ENCODE results near the gene KRT13. TPM values are rescaled to one million over a fixed set of nuclear protein-coding genes. Genes with fewer than 3 reads are reported as not detected.
A peak's percentile ranks its signal among the peaks of the same experiment; 100 is the strongest.

The KRT13 gene
- total and polyA plus RNA-seq, 11 donors: 0.31 to 4.1 TPM; not detected in 9

DNA sequence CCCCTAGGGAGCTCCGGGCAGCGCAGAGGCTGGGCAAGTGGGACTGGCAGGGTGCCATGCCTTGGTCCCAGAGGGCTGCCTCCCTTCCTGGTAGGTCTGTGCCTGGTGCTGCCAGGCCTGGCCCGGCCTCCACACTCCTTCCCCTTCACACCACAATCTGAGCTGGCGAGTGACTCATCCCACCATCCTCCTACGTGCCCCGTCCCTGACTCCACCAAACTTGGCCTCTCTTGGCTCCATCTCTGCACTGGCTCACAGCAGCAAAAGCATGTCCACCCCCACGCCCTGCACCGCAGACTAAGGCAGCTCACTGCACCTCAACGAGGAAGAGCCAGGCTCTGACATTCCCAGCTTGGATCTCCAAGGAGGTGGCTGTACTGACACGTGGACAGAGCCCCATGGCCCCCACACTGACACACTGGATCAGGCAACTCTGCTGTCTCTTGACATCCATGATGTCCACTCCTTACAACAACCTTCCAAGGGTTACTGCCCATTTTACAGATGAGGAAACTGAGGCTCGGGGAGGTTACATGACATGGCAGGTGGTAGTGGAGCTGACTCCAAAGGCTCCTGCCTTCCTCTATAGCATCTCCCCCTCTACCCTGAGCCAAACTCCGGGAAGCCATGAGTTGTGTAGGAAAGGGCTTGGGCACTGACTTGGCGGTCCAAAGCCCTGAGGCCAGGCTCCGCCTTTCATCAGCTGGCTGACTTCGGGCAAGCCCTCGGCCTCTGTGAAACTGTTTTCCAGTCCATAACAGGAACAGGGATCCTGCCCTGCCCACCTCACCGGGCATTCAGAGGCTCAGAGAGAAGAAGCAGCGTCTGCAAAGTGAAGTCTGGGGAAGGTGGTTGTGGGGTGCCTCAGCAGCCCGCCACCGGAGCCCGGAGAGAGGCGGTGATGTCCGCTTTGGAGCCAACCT is 42.8 kb upstream of the KRT13 start:
- DNase-seq (peak in 4 of 5 donors; percentile 19 to 64 (median 34)), ATAC-seq (peak in 3 of 4 donors; percentile 30 to 74 (median 62))
- Histone ChIP-seq H3K27ac (no peak overlapping the region), H3K36me3 (no peaks in the 10 kb centered on the region), H3K4me1 (peaks cover 0 to 20% (median 10%) of the 10 kb centered on the region in 12 donors), H3K27me3 (peaks cover 0 to 14% (median 0%) of the 10 kb centered on the region in 9 donors), H3K9me3 (peaks cover 0 to 10% (median 1%) of the 10 kb centered on the region in 12 donors), H3K4me3 (peak overlapping the region in 9 of 12 donors; percentile 18 to 42 (median 33))
- intact Hi-C loops (cut with DNase I): loop anchor here (2.0 to 10.0 kb wide), 12 partner anchors 101 to 745 kb away; no protein-coding TSS in a partner anchor
- 28 to 44% (median 37%) methylated on average over 17 to 23 of the region's 23 CpGs for WGBS, 4 donors
- no peak for TF ChIP-seq CTCF (IDR thresholded peaks at IDR 0.05)
- no peak for TF ChIP-seq POLR2A (IDR thresholded peaks at IDR 0.05)

DNA sequence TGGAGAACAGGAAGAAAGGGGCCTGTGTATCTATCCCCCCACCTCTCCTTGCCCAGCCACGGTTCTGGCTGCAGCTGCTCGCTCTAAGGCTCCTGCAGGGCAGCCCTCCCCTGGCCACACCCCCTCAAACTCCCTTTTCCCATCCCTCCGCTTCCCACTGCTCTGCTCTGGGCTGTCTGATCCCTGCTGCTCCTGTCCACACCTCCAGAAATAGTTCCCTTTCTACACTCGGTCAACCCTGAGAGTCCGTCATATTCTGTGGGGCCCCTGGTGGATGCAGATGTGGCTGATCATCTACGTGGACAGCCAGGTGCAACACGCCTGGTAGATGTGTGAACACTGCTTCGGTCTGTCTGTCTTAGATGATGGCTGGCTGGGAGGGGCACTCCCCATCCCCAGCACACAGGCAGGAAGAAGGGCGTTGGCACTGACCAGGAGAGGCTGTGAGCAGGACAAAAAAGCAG is 42.0 kb upstream of the KRT13 start:
- ATAC-seq (no peak), DNase-seq (no peak)
- intact Hi-C loops (cut with DNase I): loop anchor here in 9 of 10 donors (2.0 to 10.0 kb wide), 8 partner anchors 115 to 743 kb away; no protein-coding TSS in a partner anchor
- Histone ChIP-seq H3K9me3 (peaks cover 0 to 10% (median 1%) of the 10 kb centered on the region in 12 donors), H3K27me3 (peaks cover 0 to 9% (median 0%) of the 10 kb centered on the region in 9 donors), H3K36me3 (no peaks in the 10 kb centered on the region), H3K27ac (no peak overlapping the region), H3K4me3 (no peak overlapping the region), H3K4me1 (peaks cover 0 to 20% (median 10%) of the 10 kb centered on the region in 12 donors)
- WGBS, 4 donors: 31 to 44% (median 38%) methylated on average over 8 to 9 of the region's 9 CpGs
- no peak for TF ChIP-seq POLR2A (IDR thresholded peaks at IDR 0.05)
- TF ChIP-seq CTCF (IDR thresholded peaks at IDR 0.05): no peak

DNA sequence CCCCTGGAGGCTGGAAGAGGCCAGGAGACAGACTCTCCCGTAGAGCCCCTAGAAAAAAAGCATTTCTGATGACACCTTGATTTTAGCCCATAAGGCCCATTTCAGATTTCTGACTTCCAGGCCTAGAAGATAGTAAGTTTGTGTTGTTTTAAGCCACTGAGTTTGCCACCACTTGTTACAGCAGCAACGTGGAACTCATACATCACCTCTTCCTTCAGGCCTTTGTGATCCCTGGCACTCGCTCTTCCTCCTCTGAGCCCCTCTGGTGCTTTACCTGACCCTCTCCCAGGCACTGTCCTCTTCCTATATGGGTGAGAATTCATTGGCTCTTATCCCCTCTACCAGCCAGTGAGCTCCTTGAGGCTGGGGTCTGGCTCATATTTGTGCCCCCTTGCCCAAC is 41.4 kb upstream of the KRT13 start:
- Histone ChIP-seq H3K27me3 (peaks cover 0 to 9% (median under 1%) of the 10 kb centered on the region in 9 donors), H3K4me1 (peaks cover 0 to 20% (median 10%) of the 10 kb centered on the region in 12 donors), H3K36me3 (no peaks in the 10 kb centered on the region), H3K27ac (no peak overlapping the region), H3K9me3 (peaks cover 0 to 10% (median 1%) of the 10 kb centered on the region in 12 donors), H3K4me3 (no peak overlapping the region)
- TF ChIP-seq POLR2A (IDR thresholded peaks at IDR 0.05) (no peak), CTCF (IDR thresholded peaks at IDR 0.05) (no peak)
- intact Hi-C loops (cut with DNase I): loop anchor here in 9 of 10 donors (2.0 to 10.0 kb wide), 8 partner anchors 115 to 742 kb away; no protein-coding TSS in a partner anchor
- ATAC-seq: no peak
- WGBS, 4 donors: 95 to 98% (median 96%) methylated on average over 3 of the region's 3 CpGs
- no peak for DNase-seq

Data from heart left ventricle (tissue), 16 donors.